H9 (cell line): ENCODE measurements around the gene TBXAS1. TPM values are rescaled to one million over a fixed set of nuclear protein-coding genes. Genes with fewer than 3 reads are reported as not detected.

Experiments used
- DNase-seq: peaks from one replicate; pipeline ENCODE4 v3.0.0-alpha.2; 2017
- H2AFZ ChIP-seq: one replicate; pipeline ENCODE4 v1.6.1; 2013; ENCODE audit warnings: mild to moderate bottlenecking, low read length, control low read depth, moderate library complexity
- H2AK5ac ChIP-seq: 2 replicates; pipeline ENCODE4 v1.6.1; 2013; ENCODE audit warnings: low read length, control low read depth, mixed read lengths; ENCODE audit not compliant: insufficient read length
- H2BK120ac ChIP-seq: one replicate; pipeline ENCODE4 v1.6.1; 2013; ENCODE audit warnings: low read depth, mild to moderate bottlenecking, low read length, control low read depth, inconsistent platforms; ENCODE audit not compliant: poor library complexity, severe bottlenecking
- H2BK12ac ChIP-seq: 2 replicates; pipeline ENCODE4 v1.6.1; 2013; ENCODE audit warnings: low read length, control low read depth, mixed read lengths, low read depth; ENCODE audit not compliant: insufficient read length
- H2BK15ac ChIP-seq: 2 replicates; pipeline ENCODE4 v1.6.1; 2013; ENCODE audit warnings: low read depth, low read length, control low read depth
- H2BK20ac ChIP-seq: one replicate; pipeline ENCODE4 v1.6.1; 2013; ENCODE audit warnings: low read depth, mild to moderate bottlenecking, low read length, control low read depth, inconsistent platforms; ENCODE audit not compliant: poor library complexity, severe bottlenecking
- H2BK5ac ChIP-seq: 2 replicates; pipeline ENCODE4 v1.6.1; 2013; ENCODE audit warnings: low read length, control low read depth, mixed read lengths; ENCODE audit not compliant: insufficient read length
- H3K14ac ChIP-seq: 2 replicates; pipeline ENCODE4 v1.6.1; 2013; ENCODE audit warnings: low read length, control low read depth; ENCODE audit not compliant: insufficient read depth
- H3K18ac ChIP-seq: 2 replicates; pipeline ENCODE4 v1.6.1; 2013; ENCODE audit warnings: low read depth, mild to moderate bottlenecking, mixed read lengths, low read length, control low read depth; ENCODE audit not compliant: insufficient read length
- H3K23ac ChIP-seq: 2 replicates; pipeline ENCODE4 v1.6.1; 2013; ENCODE audit warnings: low read length, control low read depth, mixed read lengths, low read depth; ENCODE audit not compliant: insufficient read length
- H3K23me2 ChIP-seq: 2 replicates; pipeline ENCODE4 v1.6.1; 2013; ENCODE audit warnings: low read depth, mild to moderate bottlenecking, mixed read lengths, low read length, control low read depth; ENCODE audit not compliant: insufficient read length, poor library complexity, severe bottlenecking
- H3K27ac ChIP-seq: 2 replicates; pipeline ENCODE4 v1.5.1; 2013; ENCODE audit warnings: low read length, control low read depth, mixed read lengths, low read depth; ENCODE audit not compliant: insufficient read length
- H3K27me3 ChIP-seq: 2 replicates; pipeline ENCODE4 v1.6.1; 2013; ENCODE audit warnings: low read length, control low read depth, inconsistent platforms; ENCODE audit not compliant: insufficient read depth
- H3K4ac ChIP-seq: 2 replicates; pipeline ENCODE4 v1.6.1; 2013; ENCODE audit warnings: low read depth, mild to moderate bottlenecking, control low read depth, inconsistent platforms, low read length, moderate library complexity
- H3K4me1 ChIP-seq: 2 replicates; pipeline ENCODE4 v1.6.1; 2013; ENCODE audit warnings: low read length, control low read depth, inconsistent platforms; ENCODE audit not compliant: insufficient read depth
- H3K4me2 ChIP-seq: 2 replicates; pipeline ENCODE4 v1.6.1; 2013; ENCODE audit warnings: low read length, control low read depth, mixed read lengths; ENCODE audit not compliant: insufficient read length, insufficient read depth
- H3K56ac ChIP-seq: 2 replicates; pipeline ENCODE4 v1.6.1; 2013; ENCODE audit warnings: low read depth, mild to moderate bottlenecking, mixed read lengths, low read length, control low read depth; ENCODE audit not compliant: insufficient read length
- H3K79me1 ChIP-seq: 2 replicates; pipeline ENCODE4 v1.6.1; 2013; ENCODE audit warnings: low read depth, mild to moderate bottlenecking, moderate library complexity, low read length, control low read depth, inconsistent platforms; ENCODE audit not compliant: insufficient read depth, poor library complexity, severe bottlenecking
- H3K79me2 ChIP-seq: 2 replicates; pipeline ENCODE4 v1.6.1; 2013; ENCODE audit warnings: low read length, control low read depth, inconsistent platforms; ENCODE audit not compliant: insufficient read depth
- H3K9ac ChIP-seq: 2 replicates; pipeline ENCODE4 v1.6.1; 2013; ENCODE audit warnings: low read length, control low read depth, mixed read lengths; ENCODE audit not compliant: insufficient read length; ENCODE audit errors: extremely low read depth
- H3K9me3 ChIP-seq: one replicate; pipeline ENCODE4 v1.6.1; 2013; ENCODE audit warnings: low read depth, low read length, inconsistent platforms; ENCODE audit not compliant: control insufficient read depth
- H3T11ph ChIP-seq: one replicate; pipeline ENCODE4 v1.6.1; 2013; ENCODE audit warnings: mild to moderate bottlenecking, low read length, control low read depth, inconsistent platforms
- H4K20me1 ChIP-seq: one replicate; pipeline ENCODE4 v1.6.1; 2013; ENCODE audit not compliant: control insufficient read depth, insufficient read length, insufficient read depth
- H4K5ac ChIP-seq: 2 replicates; pipeline ENCODE4 v1.6.1; 2013; ENCODE audit warnings: low read depth, mild to moderate bottlenecking, mixed read lengths, low read length, control low read depth; ENCODE audit not compliant: insufficient read length
- H4K8ac ChIP-seq: replicated peaks from 2 replicates; pipeline ENCODE4 v1.6.1; 2013; ENCODE audit warnings: low read length, control low read depth, mixed read lengths, low read depth; ENCODE audit not compliant: insufficient read length
- H4K91ac ChIP-seq: 2 replicates; pipeline ENCODE4 v1.6.1; 2013; ENCODE audit warnings: low read depth, mild to moderate bottlenecking, moderate library complexity, mixed read lengths, low read length, control low read depth; ENCODE audit not compliant: insufficient read length
- H3K27ac Mint-ChIP-seq, 3 experiments: 2 replicates in 2 of 3; 3 replicates in 1 of 3; pipeline ENCODE4 v1.8.0; 2020 to 2021; ENCODE audit warnings: mixed read lengths in 3 of 3, mild to moderate bottlenecking in 1 of 3, moderate library complexity in 1 of 3
- H3K27me3 Mint-ChIP-seq: 2 replicates; pipeline ENCODE4 v1.8.0; 2021; ENCODE audit warnings: low read depth, mild to moderate bottlenecking, moderate library complexity, mixed read lengths
- H3K36me3 Mint-ChIP-seq, 3 experiments: 2 replicates in 2 of 3; 3 replicates in 1 of 3; pipeline ENCODE4 v1.8.0; 2020 to 2021; ENCODE audit warnings: low read depth in 3 of 3, mixed read lengths in 3 of 3; ENCODE audit not compliant: insufficient read depth in 1 of 3
- H3K4me1 Mint-ChIP-seq, 2 experiments: 2 replicates each; pipeline ENCODE4 v1.8.0; 2020; ENCODE audit warnings: mixed read lengths in 2 of 2
- H3K4me3 Mint-ChIP-seq, 2 experiments: 2 replicates in 1 of 2; 3 replicates in 1 of 2; pipeline ENCODE4 v1.8.0; 2020 to 2021; ENCODE audit warnings: mild to moderate bottlenecking in 2 of 2, mixed read lengths in 2 of 2, moderate library complexity in 1 of 2
- H3K9me3 Mint-ChIP-seq, 2 experiments: 2 replicates in 1 of 2; 3 replicates in 1 of 2; pipeline ENCODE4 v1.8.0; 2020; ENCODE audit warnings: mild to moderate bottlenecking in 2 of 2, mixed read lengths in 2 of 2, moderate library complexity in 1 of 2
- CTCF ChIP-seq: fragments of 200-600 bp; sonication (generic); conservative IDR thresholded peaks from 3 replicates; pipeline ENCODE4 v1.8.0; 2021; ENCODE audit warnings: antibody characterized with exemption, mild to moderate bottlenecking
- WGBS: extraction: QIAGEN DNeasy Blood & Tissue Kit; methylation state at CpG from one replicate; pipeline ENCODE4 v1.1.7; 2013; ENCODE audit warnings: missing lambda C conversion rate, low lambda C conversion rate, mixed read lengths; ENCODE audit not compliant: insufficient read length; ENCODE audit errors: extremely low coverage; 5-methylcytosine and 5-hydroxymethylcytosine counted together
- total RNA-seq: library from RNA; stranded (reverse); gene quantifications from 2 replicates; pipeline ENCODE4 v1.2.1, GENCODE V29; 2021

TBXAS1 gene
- total RNA-seq, 1 experiment from 2014 or later: 0.39 TPM

DNA sequence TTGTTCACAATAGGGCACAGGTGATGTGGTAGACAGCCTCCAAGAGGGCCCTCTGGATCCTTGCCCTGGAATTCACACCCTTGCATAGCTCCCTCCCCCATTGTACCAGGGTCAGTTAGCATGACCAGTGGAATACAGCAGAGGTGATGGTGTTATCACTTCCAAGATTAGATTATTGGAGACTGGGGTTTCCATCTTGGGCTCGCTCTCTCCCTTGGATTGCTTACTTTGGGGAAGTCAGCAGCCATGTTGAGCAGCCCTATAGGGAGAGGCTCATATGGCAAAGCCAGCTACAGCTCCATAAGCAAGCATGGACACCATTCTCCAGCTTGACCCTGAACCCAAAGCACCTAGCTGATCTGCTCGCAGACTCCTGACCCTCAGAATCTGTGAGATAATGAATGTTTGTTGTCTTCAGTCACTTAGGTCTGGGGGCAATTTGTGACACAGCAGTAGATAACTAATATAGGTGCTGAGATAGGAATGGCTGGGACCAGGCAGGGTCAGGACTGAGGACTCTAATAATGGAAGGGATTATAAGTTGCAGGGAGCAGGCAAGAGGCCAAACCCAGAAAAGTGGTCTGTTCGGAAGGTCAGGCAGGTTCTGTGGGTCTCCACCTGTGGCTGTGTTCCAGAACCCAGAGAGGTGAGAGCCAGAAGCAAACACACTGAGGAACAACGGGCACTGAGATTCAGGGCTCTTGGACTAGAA lies 22.9 kb downstream of the TBXAS1 start:
- no peak for DNase-seq
- Mint-ChIP-seq H3K27ac (no peak overlapping the region), H3K4me1 (peaks cover 3 to 11% of the 10 kb centered on the region in 2 experiments; a peak in 3 of 4 replicates), H3K4me3 (no peak overlapping the region), H3K27me3 (peaks cover 2% of the 10 kb centered on the region; the same call in 1 of the 2 replicates), H3K9me3 (no peaks in the 10 kb centered on the region; a peak in 1 of 5 replicates), H3K36me3 (no peaks in the 10 kb centered on the region)
- Histone ChIP-seq H3K9ac (no peak overlapping the region), H3T11ph (no peak overlapping the region), H3K23ac (no peak overlapping the region), H3K4me2 (no peak overlapping the region), H2AK5ac (no peak overlapping the region), H2AFZ (no peak overlapping the region), H2BK15ac (no peak overlapping the region), H2BK5ac (no peak overlapping the region), H3K27me3 (no peaks in the 10 kb centered on the region), H3K23me2 (no peaks in the 10 kb centered on the region), H3K27ac (no peak overlapping the region), H4K5ac (no peak overlapping the region), H2BK120ac (no peak overlapping the region), H3K79me2 (no peaks in the 10 kb centered on the region), H3K4ac (no peak overlapping the region), H2BK20ac (no peak overlapping the region), H2BK12ac (no peak overlapping the region), H3K56ac (no peak overlapping the region), H3K9me3 (no peaks in the 10 kb centered on the region), H4K8ac (no peak overlapping the region), H4K20me1 (no peaks in the 10 kb centered on the region), H3K18ac (no peak overlapping the region), H3K4me1 (no peaks in the 10 kb centered on the region), H4K91ac (no peak overlapping the region), H3K79me1 (no peaks in the 10 kb centered on the region), H3K14ac (no peak overlapping the region)
- WGBS: no CpG with 5 or more reads among the region's 4 CpGs
- no peak for TF ChIP-seq CTCF
